Fibroblast of the aortic adventitia (primary cell): Measurements from ENCODE around the gene DIP2C. TPM values are rescaled to one million over a fixed set of nuclear protein-coding genes. Genes with fewer than 3 reads are reported as not detected.
"Not testable (repeated sequence)": the region's sequence is repeated elsewhere in the genome, so short reads cannot be mapped to it uniquely, and the experiment has no call there.

ENCODE experiments used
- DNase-seq: peaks from one replicate; pipeline ENCODE4 v3.0.0-alpha.2; 2010; ENCODE audit warnings: low read depth
- H3K4me3 ChIP-seq: 2 replicates; pipeline ENCODE4 v1.5.1; 2011; ENCODE audit warnings: low read depth, mild to moderate bottlenecking, control low read depth, low read length, moderate library complexity
- CTCF ChIP-seq: IDR thresholded peaks from 2 replicates; pipeline ENCODE4 v1.5.1; 2011; ENCODE audit warnings: mild to moderate bottlenecking, low read length, control low read depth, inconsistent platforms; ENCODE audit not compliant: insufficient read depth
- total RNA-seq: library from RNA; depleted of rRNA; stranded (reverse); fragments of >200 nt; gene quantifications from 2 replicates; pipeline ENCODE4 v1.2.3, GENCODE V29; 2012; ENCODE audit warnings: low replicate concordance

DIP2C gene
- total RNA-seq, 1 donor = 15.7 TPM

- no peak for DNase-seq
- H3K4me3 ChIP-seq = no peak overlapping the region
Measured at GRCh38 chr10:649798-650440, 39.5 kb downstream of the DIP2C start.

GRCh38 chr10:649445-649797, 40.0 kb downstream of the DIP2C start:
- DNase-seq = no peak
- H3K4me3 ChIP-seq = no peak overlapping the region
- TF ChIP-seq CTCF = no peak

More at GRCh38 chr10:649798-650440, 39.5 kb downstream of the DIP2C start:
- TF ChIP-seq CTCF = no peak

- DNase-seq = not testable (repeated sequence)
Measured at GRCh38 chr10:647019-647418, 42.4 kb downstream of the DIP2C start.

GRCh38 chr10:646118-646524, 43.3 kb downstream of the DIP2C start:
- no peak overlapping the region for H3K4me3 ChIP-seq
- no peak for TF ChIP-seq CTCF
- no peak for DNase-seq

More at GRCh38 chr10:647019-647418, 42.4 kb downstream of the DIP2C start:
- H3K4me3 ChIP-seq = not testable (repeated sequence)

GRCh38 chr10:644943-645334, 44.5 kb downstream of the DIP2C start:
- no peak overlapping the region for H3K4me3 ChIP-seq
- no peak for TF ChIP-seq CTCF
- DNase-seq = no peak

- no peak for TF ChIP-seq CTCF
- DNase-seq = no peak
- no peak overlapping the region for H3K4me3 ChIP-seq
Measured at GRCh38 chr10:644076-644942, 45.2 kb downstream of the DIP2C start.

GRCh38 chr10:642186-642890, 47.1 kb downstream of the DIP2C start:
- no peak for TF ChIP-seq CTCF
- no peak overlapping the region for H3K4me3 ChIP-seq
- no peak for DNase-seq
